KMS-11 (cell line): ENCODE measurements around the gene KIF3C.

Experiments
- H2AFZ ChIP-seq: fragments of 200-600 bp; sonication (generic); 2 replicates; pipeline ENCODE4 v1.6.1; 2016; ENCODE audit warnings: antibody characterized with exemption, mixed run types, low read depth
- H3K27ac ChIP-seq: fragments of 200-600 bp; sonication (generic); 2 replicates; pipeline ENCODE4 v1.6.1; 2016; ENCODE audit warnings: mild to moderate bottlenecking, mixed run types
- H3K27me3 ChIP-seq: fragments of 200-600 bp; sonication (generic); 2 replicates; pipeline ENCODE4 v1.6.1; 2017; ENCODE audit warnings: mild to moderate bottlenecking, low read depth, mixed run types, moderate library complexity; ENCODE audit not compliant: insufficient read depth
- H3K36me3 ChIP-seq: fragments of 200-600 bp; sonication (generic); 2 replicates; pipeline ENCODE4 v1.6.1; 2017; ENCODE audit warnings: mild to moderate bottlenecking, mixed run types; ENCODE audit not compliant: insufficient read depth
- H3K4me1 ChIP-seq: fragments of 200-600 bp; sonication (generic); 2 replicates; pipeline ENCODE4 v1.6.1; 2016; ENCODE audit warnings: mild to moderate bottlenecking, low read depth, mixed run types; ENCODE audit not compliant: poor library complexity, severe bottlenecking
- H3K4me2 ChIP-seq: fragments of 200-600 bp; sonication (generic); 2 replicates; pipeline ENCODE4 v1.7.0; 2016; ENCODE audit warnings: mild to moderate bottlenecking, mixed run types
- H3K4me3 ChIP-seq: fragments of 200-600 bp; sonication (generic); IDR thresholded peaks from 2 replicates; pipeline ENCODE4 v1.6.1; 2017; ENCODE audit warnings: low read depth, low read length, mixed read lengths; ENCODE audit not compliant: insufficient read depth
- H3K79me2 ChIP-seq: fragments of 200-600 bp; sonication (generic); 2 replicates; pipeline ENCODE4 v1.6.1; 2016; ENCODE audit warnings: low read depth, mixed run types; ENCODE audit not compliant: insufficient read depth
- H3K9ac ChIP-seq: fragments of 200-600 bp; sonication (generic); 2 replicates; pipeline ENCODE4 v1.6.1; 2016; ENCODE audit warnings: mild to moderate bottlenecking, mixed run types
- H4K20me1 ChIP-seq: fragments of 200-600 bp; sonication (generic); 2 replicates; pipeline ENCODE4 v1.6.1; 2016; ENCODE audit warnings: mild to moderate bottlenecking, mixed run types; ENCODE audit not compliant: insufficient read depth
- TF ChIP-seq, protein P1 (sequence below): fragments of 200-600 bp; sonication (generic); conservative IDR thresholded peaks from 2 replicates; pipeline ENCODE4 v1.6.1; 2017; ENCODE audit warnings: low read depth, mild to moderate bottlenecking, antibody characterized with exemption, low read length, moderate library complexity, mixed read lengths

The KIF3C gene

DNA sequence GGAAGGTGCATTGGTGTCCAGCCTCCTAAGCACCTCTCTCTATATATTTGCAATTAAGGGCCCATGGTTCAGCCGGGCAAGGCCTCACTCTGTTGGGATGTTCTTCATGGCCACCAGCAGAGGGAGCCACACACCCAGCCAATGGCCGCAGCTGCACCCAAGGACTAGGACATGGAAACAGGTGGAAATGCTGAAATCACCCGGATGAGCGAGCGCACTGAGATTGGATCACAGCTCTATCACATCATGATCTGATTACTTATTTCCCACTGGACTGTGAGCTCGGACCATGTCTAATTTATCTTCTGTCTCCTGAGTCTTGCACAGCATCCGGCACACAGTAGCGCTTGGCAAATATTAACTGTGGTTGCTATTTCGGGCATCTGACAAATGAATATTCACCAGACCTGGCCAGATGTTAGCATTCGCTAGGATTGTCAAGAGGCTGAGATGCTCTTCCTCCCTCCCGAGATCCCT is 31.2 kb downstream of the KIF3C start:
- Histone ChIP-seq H3K9ac (no peak overlapping the region), H3K79me2 (no peaks in the 10 kb centered on the region), H3K27ac (no peak overlapping the region), H3K4me3 (no peak overlapping the region), H3K36me3 (no peaks in the 10 kb centered on the region), H3K4me1 (peaks cover 3% of the 10 kb centered on the region), H3K27me3 (no peaks in the 10 kb centered on the region), H2AFZ (peak overlapping the region; percentile 34; the same call in 1 of the 2 replicates), H3K4me2 (0 out of 2 replicates have a peak overlapping the region, but pooled peaks have one; percentile 34), H4K20me1 (no peaks in the 10 kb centered on the region)
- TF ChIP-seq, protein P1, sequence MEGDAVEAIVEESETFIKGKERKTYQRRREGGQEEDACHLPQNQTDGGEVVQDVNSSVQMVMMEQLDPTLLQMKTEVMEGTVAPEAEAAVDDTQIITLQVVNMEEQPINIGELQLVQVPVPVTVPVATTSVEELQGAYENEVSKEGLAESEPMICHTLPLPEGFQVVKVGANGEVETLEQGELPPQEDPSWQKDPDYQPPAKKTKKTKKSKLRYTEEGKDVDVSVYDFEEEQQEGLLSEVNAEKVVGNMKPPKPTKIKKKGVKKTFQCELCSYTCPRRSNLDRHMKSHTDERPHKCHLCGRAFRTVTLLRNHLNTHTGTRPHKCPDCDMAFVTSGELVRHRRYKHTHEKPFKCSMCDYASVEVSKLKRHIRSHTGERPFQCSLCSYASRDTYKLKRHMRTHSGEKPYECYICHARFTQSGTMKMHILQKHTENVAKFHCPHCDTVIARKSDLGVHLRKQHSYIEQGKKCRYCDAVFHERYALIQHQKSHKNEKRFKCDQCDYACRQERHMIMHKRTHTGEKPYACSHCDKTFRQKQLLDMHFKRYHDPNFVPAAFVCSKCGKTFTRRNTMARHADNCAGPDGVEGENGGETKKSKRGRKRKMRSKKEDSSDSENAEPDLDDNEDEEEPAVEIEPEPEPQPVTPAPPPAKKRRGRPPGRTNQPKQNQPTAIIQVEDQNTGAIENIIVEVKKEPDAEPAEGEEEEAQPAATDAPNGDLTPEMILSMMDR, result peak; percentile 95

DNA sequence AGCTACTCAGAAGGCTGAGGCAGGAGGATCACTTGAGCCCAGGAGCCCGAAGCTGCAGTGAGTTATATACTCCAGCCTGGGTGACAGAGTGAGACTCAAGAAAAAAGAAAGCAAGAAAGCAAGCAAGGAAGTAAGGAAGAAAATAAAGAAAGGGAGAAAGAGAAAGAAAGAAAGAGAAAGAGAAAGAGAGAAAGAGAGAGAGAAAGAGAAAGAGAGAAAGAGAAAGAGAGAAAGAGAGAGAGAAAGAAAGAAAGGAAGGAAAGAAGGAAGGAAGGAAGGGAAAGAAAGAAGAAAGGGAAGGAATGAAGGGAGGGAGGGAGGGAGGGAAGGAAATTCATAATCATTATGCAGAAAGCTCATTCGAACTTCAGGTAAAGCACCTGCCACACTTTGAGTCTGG is 33.9 kb downstream of the KIF3C start:
- Histone ChIP-seq H3K79me2 (no peaks in the 10 kb centered on the region), H2AFZ (no peak overlapping the region), H3K4me2 (no peak overlapping the region), H3K36me3 (no peaks in the 10 kb centered on the region), H3K4me3 (no peak overlapping the region), H3K27ac (no peak overlapping the region), H3K4me1 (peaks cover 3% of the 10 kb centered on the region), H3K27me3 (no peaks in the 10 kb centered on the region), H3K9ac (no peak overlapping the region), H4K20me1 (no peaks in the 10 kb centered on the region)
- TF ChIP-seq, protein P1, result no peak

DNA sequence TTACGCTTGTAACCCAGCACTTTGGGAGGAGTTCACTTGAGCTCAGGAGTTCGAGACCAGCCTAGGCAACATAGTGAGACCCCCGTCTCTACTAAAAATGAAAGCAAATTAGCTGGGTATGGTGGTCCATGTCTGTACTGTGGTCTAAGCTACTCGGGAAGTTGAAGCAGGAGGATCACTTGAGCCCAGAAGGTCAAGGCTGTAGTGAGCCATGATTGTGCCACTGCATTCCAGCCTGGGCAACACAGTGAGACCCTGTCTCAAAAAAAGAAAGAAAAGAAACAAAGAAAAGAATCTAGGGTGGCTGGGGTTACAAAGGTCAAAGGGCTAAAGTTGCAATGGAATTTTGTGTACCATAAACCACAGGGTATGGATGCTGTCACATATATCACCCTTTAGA is 41.3 kb downstream of the KIF3C start:
- H3K36me3 ChIP-seq, result no peaks in the 10 kb centered on the region
- no peaks in the 10 kb centered on the region for H3K79me2 ChIP-seq
- H4K20me1 ChIP-seq, result no peaks in the 10 kb centered on the region
- H3K9ac ChIP-seq, result no peak overlapping the region
- peaks cover 3% of the 10 kb centered on the region for H3K4me1 ChIP-seq
- no peak overlapping the region for H3K4me3 ChIP-seq
- H3K4me2 ChIP-seq, result no peak overlapping the region
- H3K27ac ChIP-seq, result no peak overlapping the region
- H3K27me3 ChIP-seq, result no peaks in the 10 kb centered on the region
- TF ChIP-seq, protein P1, result no peak
- no peak overlapping the region for H2AFZ ChIP-seq

DNA sequence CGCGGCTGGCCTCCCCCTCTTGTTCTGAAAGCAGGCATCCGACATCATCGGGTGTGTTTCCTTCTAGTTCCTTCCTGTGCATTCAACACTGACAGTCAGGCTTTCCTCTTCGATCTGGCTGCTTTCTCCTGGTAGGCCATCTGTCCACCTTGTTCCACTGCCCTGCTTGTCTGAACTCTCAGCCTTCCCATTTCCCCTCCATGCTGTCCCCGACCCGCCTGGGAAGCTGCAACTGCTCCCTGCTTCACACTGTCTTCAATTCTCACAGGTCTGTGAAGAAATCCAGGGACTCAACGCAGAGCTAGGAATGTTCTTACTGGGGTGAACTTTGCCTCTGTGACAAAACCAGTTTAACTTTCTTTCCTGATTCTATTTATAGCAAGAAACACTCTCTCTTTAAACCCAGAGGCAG is 43.0 kb downstream of the KIF3C start:
- Histone ChIP-seq H3K79me2 (no peaks in the 10 kb centered on the region), H3K27ac (no peak overlapping the region), H3K4me2 (no peak overlapping the region), H2AFZ (no peak overlapping the region), H4K20me1 (no peaks in the 10 kb centered on the region), H3K27me3 (no peaks in the 10 kb centered on the region), H3K9ac (no peak overlapping the region), H3K4me1 (peaks cover 3% of the 10 kb centered on the region), H3K4me3 (no peak overlapping the region), H3K36me3 (no peaks in the 10 kb centered on the region)
- TF ChIP-seq, protein P1, result no peak
